ENCODE measurements around the gene HHIPL1.

The HHIPL1 gene

GRCh38 chr14:99630202-99630601, 14.7 kb upstream of the HHIPL1 start:
- Histone ChIP-seq H3K9ac (ENCODE audit: low read length) (no peak overlapping the region), H4K20me1 (ENCODE audit: insufficient read depth, low read length) (no peaks in the 10 kb centered on the region), H3K4me2 (ENCODE audit: low read length) (no peak overlapping the region), H3K4me1 (ENCODE audit: low read length) (peaks cover 21% of the 10 kb centered on the region), H3K27ac (ENCODE audit: low read length) (no peak overlapping the region), H3K36me3 (replicated peaks; ENCODE audit: low read depth, low read length) (no peaks in the 10 kb centered on the region), H3K9me3 (ENCODE audit: insufficient read depth, low read length) (no peaks in the 10 kb centered on the region), H3K27me3 (ENCODE audit: low read depth, low read length) (no peaks in the 10 kb centered on the region), H2AFZ (ENCODE audit: low read depth, low read length) (no peak overlapping the region), H3K4me3 (ENCODE audit: low read length) (no peak overlapping the region), H3K79me2 (ENCODE audit: low read length) (no peaks in the 10 kb centered on the region)
- no peak for TF ChIP-seq CTCF (IDR thresholded peaks at IDR 0.05; ENCODE audit: low read depth, low read length)
- TF ChIP-seq EZH2phosphoT487 (IDR thresholded peaks at IDR 0.05; ENCODE audit: low read depth) = no peak

DNA sequence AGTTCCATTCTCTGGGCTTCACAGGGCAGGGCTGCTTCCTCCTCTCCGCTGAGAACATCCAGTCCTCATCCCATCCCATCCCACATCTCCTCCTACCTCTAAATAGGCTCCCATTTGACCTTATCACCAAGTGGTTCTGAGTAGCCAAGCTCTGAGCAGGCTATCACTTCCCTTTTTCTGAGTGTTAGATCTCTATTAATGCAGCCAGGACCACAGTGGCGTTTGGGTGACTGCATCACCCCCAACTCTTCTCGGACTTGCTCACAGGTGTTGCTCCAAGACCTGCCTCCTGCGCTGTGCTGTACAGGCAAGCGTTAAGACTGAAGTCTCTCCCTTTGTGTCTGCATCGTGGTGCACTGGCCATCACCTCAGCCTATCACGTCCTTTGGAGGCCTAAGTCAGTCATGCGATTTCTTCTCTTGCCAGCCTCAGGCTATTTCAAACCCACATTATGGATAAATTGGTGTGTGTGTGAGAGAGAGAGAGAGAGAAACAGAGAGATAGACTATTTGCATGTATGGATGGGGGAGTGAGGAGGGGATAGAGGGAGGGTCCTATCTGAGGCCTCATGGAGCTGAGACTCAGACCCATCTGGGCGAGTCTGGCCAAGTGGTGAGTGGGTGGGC, 12.4 kb upstream of the HHIPL1 start:
- Histone ChIP-seq H3K4me1 (ENCODE audit: low read length) (peaks cover 23% of the 10 kb centered on the region), H3K36me3 (replicated peaks; ENCODE audit: low read depth, low read length) (no peaks in the 10 kb centered on the region), H4K20me1 (ENCODE audit: insufficient read depth, low read length) (no peaks in the 10 kb centered on the region), H3K9ac (ENCODE audit: low read length) (no peak overlapping the region), H2AFZ (ENCODE audit: low read depth, low read length) (no peak overlapping the region), H3K9me3 (ENCODE audit: insufficient read depth, low read length) (no peaks in the 10 kb centered on the region), H3K27me3 (ENCODE audit: low read depth, low read length) (no peaks in the 10 kb centered on the region), H3K4me2 (ENCODE audit: low read length) (peak overlapping the region; percentile 47), H3K4me3 (ENCODE audit: low read length) (no peak overlapping the region), H3K79me2 (ENCODE audit: low read length) (no peaks in the 10 kb centered on the region), H3K27ac (ENCODE audit: low read length) (no peak overlapping the region)
- TF ChIP-seq EZH2phosphoT487 (IDR thresholded peaks at IDR 0.05; ENCODE audit: low read depth) (no peak), CTCF (IDR thresholded peaks at IDR 0.05; ENCODE audit: low read depth, low read length) (no peak)

- no peak overlapping the region for H3K27ac ChIP-seq (ENCODE audit: low read length)
- H3K79me2 ChIP-seq (ENCODE audit: low read length) = no peaks in the 10 kb centered on the region
- no peaks in the 10 kb centered on the region for H3K9me3 ChIP-seq (ENCODE audit: insufficient read depth, low read length)
- no peaks in the 10 kb centered on the region for H3K36me3 ChIP-seq (replicated peaks; ENCODE audit: low read depth, low read length)
- H2AFZ ChIP-seq (ENCODE audit: low read depth, low read length) = no peak overlapping the region
- no peak overlapping the region for H3K4me2 ChIP-seq (ENCODE audit: low read length)
- no peak overlapping the region for H3K9ac ChIP-seq (ENCODE audit: low read length)
- no peaks in the 10 kb centered on the region for H3K27me3 ChIP-seq (ENCODE audit: low read depth, low read length)
- TF ChIP-seq CTCF (IDR thresholded peaks at IDR 0.05; ENCODE audit: low read depth, low read length) = no peak
- no peak for TF ChIP-seq EZH2phosphoT487 (IDR thresholded peaks at IDR 0.05; ENCODE audit: low read depth)
- H4K20me1 ChIP-seq (ENCODE audit: insufficient read depth, low read length) = no peaks in the 10 kb centered on the region
- no peak overlapping the region for H3K4me3 ChIP-seq (ENCODE audit: low read length)
- H3K4me1 ChIP-seq (ENCODE audit: low read length) = peaks cover 23% of the 10 kb centered on the region
Observed at GRCh38 chr14:99633141-99633540, 11.8 kb upstream of the HHIPL1 start.

GRCh38 chr14:99633918-99634317, 11.0 kb upstream of the HHIPL1 start:
- no peak overlapping the region for H3K27ac ChIP-seq (ENCODE audit: low read length)
- H3K9me3 ChIP-seq (ENCODE audit: insufficient read depth, low read length) = no peaks in the 10 kb centered on the region
- H3K79me2 ChIP-seq (ENCODE audit: low read length) = no peaks in the 10 kb centered on the region
- H4K20me1 ChIP-seq (ENCODE audit: insufficient read depth, low read length) = no peaks in the 10 kb centered on the region
- peaks cover 20% of the 10 kb centered on the region for H3K4me1 ChIP-seq (ENCODE audit: low read length)
- no peaks in the 10 kb centered on the region for H3K27me3 ChIP-seq (ENCODE audit: low read depth, low read length)
- TF ChIP-seq EZH2phosphoT487 (IDR thresholded peaks at IDR 0.05; ENCODE audit: low read depth) = no peak
- TF ChIP-seq CTCF (IDR thresholded peaks at IDR 0.05; ENCODE audit: low read depth, low read length) = no peak
- H3K4me2 ChIP-seq (ENCODE audit: low read length) = no peak overlapping the region
- no peak overlapping the region for H3K9ac ChIP-seq (ENCODE audit: low read length)
- no peak overlapping the region for H3K4me3 ChIP-seq (ENCODE audit: low read length)
- H3K36me3 ChIP-seq (replicated peaks; ENCODE audit: low read depth, low read length) = no peaks in the 10 kb centered on the region
- no peak overlapping the region for H2AFZ ChIP-seq (ENCODE audit: low read depth, low read length)

Data from OCI-LY3 (cell line).